HG03575 (cell line): ENCODE data around the gene PPM1L.
A peak's percentile ranks its signal among the peaks of the same experiment; 100 is the strongest.

Experiments used
- ATAC-seq: cut with Tn5 transposase; IDR thresholded peaks from one replicate; pipeline ENCODE4 v1.9.1; 2021; ENCODE audit not compliant: unreplicated experiment, insufficient number of reproducible peaks, low FRiP score; ENCODE audit errors: extremely low read depth

PPM1L gene

DNA sequence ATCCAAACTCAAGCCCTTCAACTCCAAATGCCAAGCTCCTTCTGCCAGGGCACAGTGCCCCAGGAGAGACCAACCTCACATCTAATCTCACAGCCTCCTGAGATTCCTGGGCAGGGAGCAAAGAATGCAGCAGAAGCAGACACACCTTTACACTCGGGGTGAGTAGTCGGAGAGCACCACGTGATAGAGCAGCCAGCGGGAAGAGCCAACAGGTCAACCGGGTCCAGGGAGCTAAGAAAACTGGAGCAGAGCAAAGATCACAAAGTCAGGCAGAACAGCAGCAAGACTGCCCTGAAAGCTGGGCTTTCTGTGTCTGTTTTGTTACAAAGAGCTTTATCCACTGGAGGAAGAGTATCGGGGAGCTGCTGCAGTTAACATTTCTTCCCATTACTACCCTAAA lies 345.0 kb downstream of the PPM1L start:
- no peak for ATAC-seq

DNA sequence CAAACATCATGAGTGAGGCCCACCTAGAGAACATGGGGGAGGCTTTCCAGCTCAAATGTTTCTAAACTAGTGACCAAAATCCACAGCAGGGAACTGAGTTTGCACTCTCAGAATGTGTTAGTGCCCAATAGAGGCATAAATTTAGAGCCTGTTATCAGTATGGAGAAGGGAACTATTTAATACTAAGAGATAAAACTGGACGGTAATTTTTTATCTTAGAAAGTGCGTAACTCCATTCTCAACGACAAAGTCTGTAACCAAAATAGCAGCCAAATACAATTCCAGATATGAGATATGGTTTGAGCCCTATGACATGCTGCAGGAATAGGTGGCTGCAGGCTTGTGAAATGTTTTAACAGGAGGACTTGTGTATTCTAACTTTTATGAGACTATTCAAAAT lies 345.6 kb downstream of the PPM1L start:
- ATAC-seq = no peak

GRCh38 chr3:161103776-161104385 lies 347.9 kb downstream of the PPM1L start:
- no peak for ATAC-seq

DNA sequence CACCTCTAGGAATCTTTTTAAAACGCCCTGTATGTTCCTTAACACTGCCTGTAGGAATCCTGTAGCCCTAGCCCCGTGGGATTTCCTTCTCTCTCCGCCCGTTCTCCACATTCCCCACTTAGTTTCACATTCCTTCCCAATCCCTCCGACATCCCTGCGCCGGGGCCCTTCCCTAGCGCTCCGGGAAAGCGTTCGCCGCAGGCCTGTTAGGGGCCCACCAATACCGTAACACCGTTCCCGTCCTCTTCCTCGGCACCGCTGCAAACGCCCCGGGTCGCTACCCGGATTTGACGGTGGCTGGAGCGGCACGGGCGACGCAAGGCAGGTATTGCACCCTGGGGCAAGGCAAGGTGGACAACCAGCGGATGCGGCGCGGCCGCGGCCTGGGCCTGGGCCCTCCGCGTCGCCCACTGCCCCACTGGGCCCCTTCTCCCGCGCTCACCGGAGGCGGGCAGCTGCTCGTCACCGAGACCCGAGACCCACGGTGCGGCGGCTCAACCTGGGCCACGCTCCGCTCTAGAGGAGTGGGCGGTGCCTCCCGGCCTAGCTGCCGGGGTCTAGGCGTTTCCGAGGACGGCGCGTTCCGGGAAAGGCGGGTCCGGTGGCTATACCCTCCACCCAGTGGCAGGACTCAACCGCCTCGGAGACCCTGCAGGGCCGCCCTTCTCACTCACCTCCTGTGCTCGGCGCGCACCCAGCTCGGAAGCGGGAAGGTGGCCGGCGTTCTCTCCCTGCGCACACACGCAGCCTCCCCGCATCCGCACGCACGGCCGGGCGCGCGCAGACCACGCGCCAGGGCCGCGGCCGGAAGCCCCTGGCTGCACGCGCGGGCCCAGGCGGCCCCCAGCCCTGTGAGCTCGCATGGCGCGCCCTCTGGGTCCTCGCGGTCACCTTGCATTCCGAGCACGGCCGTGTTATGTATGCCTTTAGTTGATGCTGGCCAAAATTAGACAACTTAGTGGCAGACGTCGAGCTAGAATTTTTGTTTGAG lies 348.8 kb downstream of the PPM1L start, which contains the start of gene B3GALNT1:
Gene B3GALNT1, minus strand, starts transcription at position 789 of the 991 bp plus-strand sequence. CDS start 18,595 bp downstream, outside the sequence.
- peak; percentile 54 for ATAC-seq

GRCh38 chr3:161107311-161107710 lies 351.3 kb downstream of the PPM1L start:
- no peak for ATAC-seq

GRCh38 chr3:161108840-161109239 lies 352.8 kb downstream of the PPM1L start:
- no peak for ATAC-seq

- ATAC-seq = no peak
Observed at GRCh38 chr3:161117646-161118045, 361.6 kb downstream of the PPM1L start.

- no peak for ATAC-seq
Observed at GRCh38 chr3:161126495-161126894, 370.5 kb downstream of the PPM1L start.
